Smooth muscle cell (in vitro differentiated cells): Measurements from ENCODE around the gene MEGF6. TPM values are rescaled to one million over a fixed set of nuclear protein-coding genes. Genes with fewer than 3 reads are reported as not detected.

Source experiments
- DNase-seq: peaks from one replicate; lab custom pipeline; 2025; ENCODE audit not compliant: unreplicated experiment; lab: John Stamatoyannopoulos, UW
- H2AFZ ChIP-seq: fragments of 200-600 bp; sonication (generic); 2 replicates; pipeline ENCODE4 v1.6.0; 2016; ENCODE audit warnings: antibody characterized with exemption, low read depth, mild to moderate bottlenecking
- H3F3A ChIP-seq: fragments of 200-600 bp; sonication (generic); 2 replicates; pipeline ENCODE4 v1.6.0; 2017; ENCODE audit warnings: antibody characterized with exemption, low read depth
- H3K27ac ChIP-seq: fragments of 200-600 bp; sonication (generic); 2 replicates; pipeline ENCODE4 v1.5.1; 2016; ENCODE audit warnings: low read depth, mild to moderate bottlenecking
- H3K27me3 ChIP-seq: fragments of 200-600 bp; sonication (generic); 2 replicates; pipeline ENCODE4 v1.6.1; 2016; ENCODE audit warnings: low read depth, mild to moderate bottlenecking
- H3K36me3 ChIP-seq: fragments of 200-600 bp; sonication (generic); 2 replicates; pipeline ENCODE4 v1.5.1; 2016; ENCODE audit warnings: low read depth
- H3K4me1 ChIP-seq: fragments of 200-600 bp; sonication (generic); 2 replicates; pipeline ENCODE4 v1.5.1; 2016; ENCODE audit warnings: low read depth
- H3K4me2 ChIP-seq: fragments of 200-600 bp; sonication (generic); 2 replicates; pipeline ENCODE4 v1.6.0; 2016; ENCODE audit warnings: mild to moderate bottlenecking
- H3K4me3 ChIP-seq: fragments of 200-600 bp; sonication (generic); 2 replicates; pipeline ENCODE4 v1.5.1; 2016; ENCODE audit warnings: mild to moderate bottlenecking
- H3K79me2 ChIP-seq: fragments of 200-600 bp; sonication (generic); 2 replicates; pipeline ENCODE4 v1.6.0; 2016; ENCODE audit warnings: low read depth, mild to moderate bottlenecking
- H3K9ac ChIP-seq: fragments of 200-600 bp; sonication (generic); 2 replicates; pipeline ENCODE4 v1.6.0; 2016; ENCODE audit warnings: low read depth
- H3K9me3 ChIP-seq: fragments of 200-600 bp; sonication (generic); replicated peaks from 2 replicates; pipeline ENCODE4 v1.5.1; 2016; ENCODE audit warnings: low read depth
- H4K20me1 ChIP-seq: fragments of 200-600 bp; sonication (generic); 2 replicates; pipeline ENCODE4 v1.6.0; 2016; ENCODE audit warnings: low read depth
- WGBS: methylation state at CpG from one replicate; pipeline ENCODE4 v1.1.7; 2016; ENCODE audit warnings: low lambda C conversion rate; 5-methylcytosine and 5-hydroxymethylcytosine counted together
- polyA plus RNA-seq: library from polyadenylated mRNA; unstranded; fragments of >200 nt; fragmentation: Nextera tagmentation; extraction: Ambion mirVana; gene quantifications from 2 replicates; pipeline ENCODE4 v1.2.1, GENCODE V29; 2016
- total RNA-seq: library from RNA; depleted of rRNA; stranded (reverse); fragments of >200 nt; gene quantifications from 2 replicates; pipeline ENCODE4 v1.2.3, GENCODE V29; 2014
- TF ChIP-seq, protein P1 (sequence below): fragments of 200-600 bp; sonication (generic); IDR thresholded peaks from 2 replicates; pipeline ENCODE4 v1.5.1; 2017; ENCODE audit warnings: borderline replicate concordance, mild to moderate bottlenecking, antibody characterized with exemption; ENCODE audit not compliant: insufficient read depth, poor library complexity, severe bottlenecking

MEGF6 gene
- total and polyA plus RNA-seq, 2 experiments from 2014 or later: 6.5 to 12.8 TPM

DNA sequence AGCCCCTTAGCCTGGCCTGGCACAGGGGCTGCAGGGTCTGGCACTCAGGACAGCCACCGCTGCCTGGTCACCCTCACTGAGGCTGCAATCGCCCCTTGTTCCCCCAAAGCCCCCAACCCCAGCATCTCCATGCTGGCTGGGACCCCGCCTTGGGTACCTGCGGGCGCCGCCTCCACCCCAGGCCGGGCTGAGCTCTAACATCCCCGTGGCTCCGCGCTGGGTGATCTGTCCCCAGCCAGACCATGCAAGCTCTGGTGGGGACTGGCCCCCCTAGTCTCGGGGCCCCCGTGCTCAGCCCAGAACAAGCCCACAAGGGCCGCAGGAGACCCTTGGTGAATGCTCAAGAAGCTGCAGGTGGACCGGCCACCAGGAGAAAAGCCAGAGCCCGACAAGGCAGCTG, 62.4 kb downstream of the MEGF6 start:
- H2AFZ ChIP-seq: no peak overlapping the region
- no peaks in the 10 kb centered on the region for H3K9me3 ChIP-seq
- peaks cover 6% of the 10 kb centered on the region for H3K4me1 ChIP-seq
- DNase-seq: no peak
- no peaks in the 10 kb centered on the region for H4K20me1 ChIP-seq
- no peak overlapping the region for H3K4me2 ChIP-seq
- TF ChIP-seq, protein P1, sequence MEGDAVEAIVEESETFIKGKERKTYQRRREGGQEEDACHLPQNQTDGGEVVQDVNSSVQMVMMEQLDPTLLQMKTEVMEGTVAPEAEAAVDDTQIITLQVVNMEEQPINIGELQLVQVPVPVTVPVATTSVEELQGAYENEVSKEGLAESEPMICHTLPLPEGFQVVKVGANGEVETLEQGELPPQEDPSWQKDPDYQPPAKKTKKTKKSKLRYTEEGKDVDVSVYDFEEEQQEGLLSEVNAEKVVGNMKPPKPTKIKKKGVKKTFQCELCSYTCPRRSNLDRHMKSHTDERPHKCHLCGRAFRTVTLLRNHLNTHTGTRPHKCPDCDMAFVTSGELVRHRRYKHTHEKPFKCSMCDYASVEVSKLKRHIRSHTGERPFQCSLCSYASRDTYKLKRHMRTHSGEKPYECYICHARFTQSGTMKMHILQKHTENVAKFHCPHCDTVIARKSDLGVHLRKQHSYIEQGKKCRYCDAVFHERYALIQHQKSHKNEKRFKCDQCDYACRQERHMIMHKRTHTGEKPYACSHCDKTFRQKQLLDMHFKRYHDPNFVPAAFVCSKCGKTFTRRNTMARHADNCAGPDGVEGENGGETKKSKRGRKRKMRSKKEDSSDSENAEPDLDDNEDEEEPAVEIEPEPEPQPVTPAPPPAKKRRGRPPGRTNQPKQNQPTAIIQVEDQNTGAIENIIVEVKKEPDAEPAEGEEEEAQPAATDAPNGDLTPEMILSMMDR: no peak
- no peaks in the 10 kb centered on the region for H3F3A ChIP-seq
- H3K79me2 ChIP-seq: no peaks in the 10 kb centered on the region
- no peaks in the 10 kb centered on the region for H3K27me3 ChIP-seq
- 97% methylated on average over 11 of the region's 15 CpGs for WGBS
- H3K9ac ChIP-seq: no peak overlapping the region
- no peak overlapping the region for H3K27ac ChIP-seq
- no peaks in the 10 kb centered on the region for H3K36me3 ChIP-seq
- no peak overlapping the region for H3K4me3 ChIP-seq

DNA sequence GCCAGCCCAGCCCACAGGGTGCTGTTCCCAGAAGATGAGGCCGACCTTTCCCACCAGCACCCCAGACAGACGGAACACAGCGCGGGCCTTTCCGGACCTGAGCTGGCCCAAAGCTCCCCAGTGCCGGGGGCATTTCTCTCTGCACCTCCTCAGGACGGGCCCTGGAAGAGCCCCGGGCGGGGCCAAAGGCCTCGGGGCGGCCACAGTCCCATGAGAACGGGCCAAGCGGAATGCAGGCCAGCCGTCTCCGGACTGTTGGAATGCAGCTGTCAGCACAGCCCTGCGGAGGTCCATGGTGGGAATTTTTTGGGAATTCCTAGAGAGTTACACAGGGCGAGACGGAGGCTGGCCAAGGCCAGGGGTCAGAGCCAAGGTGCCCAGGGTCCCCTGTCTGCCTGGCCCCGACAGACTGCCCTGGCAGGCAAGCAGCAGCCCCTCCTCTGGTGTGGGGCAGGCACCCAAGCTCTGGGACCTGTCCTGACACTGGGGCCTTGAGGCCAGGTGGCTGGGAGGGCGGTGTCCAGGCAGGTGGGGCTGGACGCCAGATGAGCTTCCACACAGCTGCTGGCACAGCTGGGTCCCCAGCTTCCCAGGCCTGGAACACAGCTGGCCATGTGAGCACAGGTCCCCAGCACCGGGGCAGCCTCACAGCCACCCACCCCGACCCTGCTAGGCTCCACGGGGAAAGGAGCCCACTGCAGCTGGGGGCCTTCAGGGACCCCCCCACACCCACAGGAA, 63.0 kb downstream of the MEGF6 start:
- 54% methylated on average over 24 of the region's 24 CpGs for WGBS
- Histone ChIP-seq H3K79me2 (no peaks in the 10 kb centered on the region), H3K27ac (no peak overlapping the region), H4K20me1 (no peaks in the 10 kb centered on the region), H3F3A (no peaks in the 10 kb centered on the region), H3K36me3 (no peaks in the 10 kb centered on the region), H2AFZ (no peak overlapping the region), H3K4me1 (peaks cover 11% of the 10 kb centered on the region), H3K9me3 (no peaks in the 10 kb centered on the region), H3K4me2 (peak overlapping the region; percentile 47), H3K4me3 (no peak overlapping the region), H3K9ac (no peak overlapping the region), H3K27me3 (no peaks in the 10 kb centered on the region)
- TF ChIP-seq, protein P1: no peak
- DNase-seq: no peak

DNA sequence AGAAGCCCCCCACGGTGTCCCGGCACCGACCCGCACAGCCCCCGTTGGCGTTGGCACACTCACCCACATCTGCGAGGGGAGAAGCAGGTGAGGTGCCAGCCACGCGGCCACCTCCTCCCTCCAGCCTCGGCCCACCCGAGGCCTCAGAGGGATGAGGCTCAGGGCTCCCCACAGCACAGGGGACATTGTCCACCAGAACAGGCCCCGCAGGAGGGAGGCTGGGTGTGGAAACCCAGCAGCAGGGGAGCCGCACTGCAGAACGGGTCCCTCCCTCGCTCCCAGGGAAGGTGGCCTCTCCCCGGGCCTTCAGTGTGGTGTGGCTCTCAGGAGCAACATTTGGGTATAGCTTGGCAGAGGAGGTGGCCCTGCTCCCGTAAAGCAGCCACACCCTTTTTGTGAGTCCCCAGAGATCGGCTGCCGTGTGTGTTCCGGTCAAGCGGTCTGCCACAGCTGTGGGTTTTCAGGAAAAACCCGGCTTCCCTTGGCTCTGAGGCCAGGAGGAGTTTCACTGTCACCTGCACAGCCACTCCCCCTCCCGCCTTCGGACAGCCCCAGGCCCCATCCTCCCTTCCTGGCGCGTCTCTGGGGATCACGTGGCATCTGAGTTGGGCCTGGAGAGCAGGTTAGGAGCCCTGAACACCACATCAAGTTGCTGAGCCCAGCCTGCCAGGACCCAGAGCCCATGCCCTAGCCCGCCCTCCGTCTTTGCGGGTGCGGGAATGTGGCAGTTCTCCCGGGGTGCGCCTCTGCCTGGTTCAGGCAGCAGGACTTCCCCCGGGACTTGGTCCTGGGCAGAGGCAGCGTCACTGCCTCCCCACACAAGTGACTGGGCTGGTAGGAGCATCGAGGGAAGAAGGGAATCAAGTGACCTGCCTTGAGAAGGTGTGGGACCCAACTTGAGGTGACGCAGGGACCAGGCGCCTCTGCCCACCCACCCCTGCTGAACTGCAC, 64.0 kb downstream of the MEGF6 start:
- Histone ChIP-seq H4K20me1 (no peaks in the 10 kb centered on the region), H3K27ac (no peak overlapping the region), H2AFZ (no peak overlapping the region), H3F3A (no peaks in the 10 kb centered on the region), H3K9ac (no peak overlapping the region), H3K4me2 (no peak overlapping the region), H3K36me3 (no peaks in the 10 kb centered on the region), H3K4me3 (no peak overlapping the region), H3K27me3 (no peaks in the 10 kb centered on the region), H3K4me1 (peaks cover 15% of the 10 kb centered on the region), H3K9me3 (no peaks in the 10 kb centered on the region), H3K79me2 (no peaks in the 10 kb centered on the region)
- no peak for DNase-seq
- WGBS: 90% methylated on average over 33 of the region's 38 CpGs
- TF ChIP-seq, protein P1: no peak
